K562 (cell line): ENCODE results near the gene ROPN1. TPM values are rescaled to one million over a fixed set of nuclear protein-coding genes. Genes with fewer than 3 reads are reported as not detected.

Experiments
- ARID1B ChIP-seq: fragments of 450-650 bp; IDR thresholded peaks from 2 replicates; pipeline ENCODE4 v1.6.1; 2016; ENCODE audit warnings: antibody characterized with exemption, mild to moderate bottlenecking, inconsistent platforms
- BACH1 ChIP-seq: fragments of 200-800 bp; sonication (Bioruptor generic); IDR thresholded peaks from 2 replicates; pipeline ENCODE4 v1.6.1; 2016; ENCODE audit warnings: missing genetic modification characterization, missing compliant biosample characterization
- CEBPZ ChIP-seq: fragments of 150-350 bp; IDR thresholded peaks from 2 replicates; pipeline ENCODE4 v1.6.1; 2014; ENCODE audit warnings: low read depth, mild to moderate bottlenecking, low read length, borderline replicate concordance
- E2F6 ChIP-seq, 2 experiments: IDR thresholded peaks; 2 replicates each; pipeline ENCODE4 v1.6.1; 2011; ENCODE audit warnings: borderline replicate concordance in 1 of 2, control low read depth in 1 of 2, low read depth in 1 of 2, low read length in 1 of 2, mild to moderate bottlenecking in 1 of 2, mixed read lengths in 1 of 2, moderate library complexity in 1 of 2; ENCODE audit not compliant: insufficient read depth in 1 of 2, insufficient read length in 1 of 2, poor library complexity in 1 of 2, severe bottlenecking in 1 of 2; ENCODE audit errors: extremely low read depth in 1 of 2
- HDAC2 ChIP-seq: fragments of 450-650 bp; IDR thresholded peaks from 2 replicates; pipeline ENCODE4 v1.6.1; 2016; ENCODE audit warnings: mild to moderate bottlenecking
- HEY1 ChIP-seq: fragments of 250-450 bp; sonication (Bioruptor Pico); IDR thresholded peaks from 2 replicates; pipeline ENCODE4 v1.5.0; 2020; ENCODE audit warnings: mild to moderate bottlenecking, moderate library complexity, borderline replicate concordance
- IRF2 ChIP-seq: sonication (generic); formaldehyde crosslinking; IDR thresholded peaks from 2 replicates; pipeline ENCODE4 v1.8.1; 2022; ENCODE audit warnings: mild to moderate bottlenecking, missing genetic modification reagents
- MAFF ChIP-seq: IDR thresholded peaks from 2 replicates; pipeline ENCODE4 v1.6.1; 2012; ENCODE audit warnings: low read length, improper control_type of control experiment
- NCOR1 ChIP-seq: fragments of 450-650 bp; IDR thresholded peaks from 2 replicates; pipeline ENCODE4 v1.6.1; 2016; ENCODE audit warnings: mild to moderate bottlenecking, moderate library complexity
- NFIX ChIP-seq: fragments of 250-450 bp; sonication (Bioruptor Pico); IDR thresholded peaks from 2 replicates; pipeline ENCODE4 v1.4.0; 2020; ENCODE audit warnings: low read depth, mild to moderate bottlenecking, moderate library complexity
- NFXL1 ChIP-seq: fragments of 450-650 bp; formaldehyde crosslinking; IDR thresholded peaks from 2 replicates; pipeline ENCODE4 v1.4.0; 2021; ENCODE audit warnings: mild to moderate bottlenecking
- PML ChIP-seq: IDR thresholded peaks from 2 replicates; pipeline ENCODE4 v1.6.1; 2012; ENCODE audit warnings: low read length, inconsistent platforms
- POLR2B ChIP-seq: fragments of 450-650 bp; IDR thresholded peaks from 2 replicates; pipeline ENCODE4 v1.6.1; 2018; ENCODE audit warnings: low read depth; ENCODE audit not compliant: partially characterized antibody
- POLR3A ChIP-seq: IDR thresholded peaks from 2 replicates; pipeline ENCODE4 v1.6.1; 2011; ENCODE audit warnings: borderline replicate concordance, mild to moderate bottlenecking, moderate library complexity; ENCODE audit not compliant: insufficient read length, insufficient read depth; ENCODE audit errors: extremely low read depth
- RBM14 ChIP-seq: fragments of 200-400 bp; formaldehyde crosslinking; IDR thresholded peaks from 2 replicates; pipeline ENCODE4 v1.6.1; 2018; ENCODE audit warnings: low read depth, mild to moderate bottlenecking, low read length, moderate library complexity, borderline replicate concordance; ENCODE audit not compliant: insufficient read depth
- RFX1 ChIP-seq: fragments of 450-650 bp; IDR thresholded peaks from 2 replicates; pipeline ENCODE4 v1.6.1; 2016; ENCODE audit warnings: mild to moderate bottlenecking, moderate library complexity
- SLC30A9 ChIP-seq: fragments of 250-450 bp; sonication (Bioruptor Pico); IDR thresholded peaks from 2 replicates; pipeline ENCODE4 v1.8.0; 2022; ENCODE audit warnings: mild to moderate bottlenecking, moderate library complexity
- TAF9B ChIP-seq: fragments of 450-650 bp; IDR thresholded peaks from 2 replicates; pipeline ENCODE4 v1.6.1; 2018; ENCODE audit warnings: mild to moderate bottlenecking; ENCODE audit not compliant: partially characterized antibody
- ZNF324 ChIP-seq: fragments of 250-450 bp; sonication (Bioruptor Pico); IDR thresholded peaks from 2 replicates; pipeline ENCODE4 v1.4.0; 2020; ENCODE audit warnings: mild to moderate bottlenecking
- polyA plus RNA-seq, 8 experiments: library from polyadenylated mRNA; depleted of rRNA in 4 of 8; stranded (reverse) in 5 of 8; unstranded in 3 of 8; fragments of >200 nt; fragmentation: Nextera tagmentation in 2 of 8; fragmentation: Illumina TruSeq in 1 of 8; extraction: Ambion mirVana in 2 of 8; extraction: Trizol in 1 of 8; gene quantifications; 2 replicates each; pipeline versions ENCODE4 v1.2.1 to v1.2.3, GENCODE V29; 2011 to 2014; ENCODE audit warnings: inconsistent platforms in 1 of 8, missing spikeins in 1 of 8
- total RNA-seq, 7 experiments: library from RNA; depleted of rRNA in 6 of 7; stranded (reverse); fragments of >200 nt in 6 of 7; fragmentation: Illumina TruSeq in 2 of 7; extraction: Trizol in 2 of 7; gene quantifications; 2 replicates each; pipeline versions ENCODE4 v1.2.1 to v1.2.3, GENCODE V29; 2011 to 2021; ENCODE audit warnings: low replicate concordance in 1 of 7

Gene ROPN1
- total and polyA plus RNA-seq, 9 of the 15 experiments (the other 6 are each of a cell fraction or from before 2014, with no cell fraction given) = not detected

GRCh38 chr3:123960781-123961507 is 31.0 kb downstream of the ROPN1 start, which contains the start of gene CCDC14 (continued):
- TF ChIP-seq E2F6 (IDR thresholded peaks at IDR 0.05; ENCODE audit: borderline replicate concordance in 1 of 2, extremely low read depth in 1 of 2, insufficient read depth in 1 of 2, insufficient read length in 1 of 2, low read depth in 1 of 2, low read length in 1 of 2, poor library complexity in 1 of 2, severe bottlenecking in 1 of 2) (peak; percentile 54 to 61), CEBPZ (no peak), MAFF (no peak), TAF9B (peak; percentile 63), SLC30A9 (CRISPR knock-in tag) (no peak), HDAC2 (no peak), BACH1 (tag) (no peak), POLR2B (peak; percentile 68), POLR3A (no peak), NCOR1 (no peak), PML (no peak; the same call in 1 of the 2 replicates), NFIX (CRISPR knock-in tag) (no peak), ARID1B (no peak), RBM14 (no peak), NFXL1 (CRISPR knock-in tag) (no peak), RFX1 (no peak), IRF2 (CRISPR knock-in tag) (no peak), HEY1 (CRISPR knock-in tag) (no peak), ZNF324 (CRISPR knock-in tag) (no peak)
